ENCODE data around the gene GLI2.
A peak's percentile ranks its signal among the peaks of the same experiment; 100 is the strongest.

The GLI2 gene

DNA sequence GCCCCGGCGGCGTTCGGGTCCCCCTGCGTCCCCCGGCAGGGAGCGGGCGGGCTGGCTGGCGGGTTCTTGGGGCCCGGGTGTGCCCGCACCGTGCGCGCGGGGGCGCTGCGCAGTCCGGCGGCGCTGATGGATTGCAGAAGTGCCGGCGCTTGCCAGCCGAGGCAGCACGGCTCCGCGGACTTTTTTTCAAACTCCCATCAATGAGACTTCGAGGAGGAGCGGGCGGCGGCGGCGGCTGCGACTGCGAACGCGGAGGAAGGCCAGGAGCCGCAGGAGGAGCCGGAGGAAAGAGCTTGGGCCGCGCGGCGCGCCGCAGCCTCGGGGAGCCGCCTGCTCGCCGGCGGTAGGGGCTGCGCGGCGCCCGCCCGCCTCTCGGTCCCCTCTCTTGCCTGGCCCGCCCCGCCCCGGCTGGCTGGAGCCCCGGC is at the start of gene GLI2:
Gene GLI2 (plus strand): TSS at position 123 of the 425 bp plus-strand sequence. CDS start 61,453 bp downstream, outside the sequence.
- DNase-seq (ENCODE audit: low read depth), result peak; percentile 88

DNA sequence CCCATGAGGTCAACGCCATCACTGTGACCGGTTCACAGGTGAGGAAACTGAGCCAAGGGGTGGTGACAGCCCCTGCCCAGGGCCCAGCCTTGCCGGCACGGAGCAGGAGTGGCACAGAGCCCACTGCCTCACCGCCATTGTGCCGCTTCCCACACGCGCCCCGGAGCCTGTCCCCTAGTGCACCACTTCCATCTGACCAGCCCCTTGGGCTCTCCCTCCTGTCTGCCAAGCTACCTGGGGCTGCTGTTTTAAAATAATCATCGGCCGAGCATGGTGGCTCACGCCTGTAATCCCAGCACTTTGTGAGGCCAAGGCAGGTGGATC is 49.7 kb upstream of the GLI2 start:
- DNase-seq (ENCODE audit: low read depth), result no peak

DNA sequence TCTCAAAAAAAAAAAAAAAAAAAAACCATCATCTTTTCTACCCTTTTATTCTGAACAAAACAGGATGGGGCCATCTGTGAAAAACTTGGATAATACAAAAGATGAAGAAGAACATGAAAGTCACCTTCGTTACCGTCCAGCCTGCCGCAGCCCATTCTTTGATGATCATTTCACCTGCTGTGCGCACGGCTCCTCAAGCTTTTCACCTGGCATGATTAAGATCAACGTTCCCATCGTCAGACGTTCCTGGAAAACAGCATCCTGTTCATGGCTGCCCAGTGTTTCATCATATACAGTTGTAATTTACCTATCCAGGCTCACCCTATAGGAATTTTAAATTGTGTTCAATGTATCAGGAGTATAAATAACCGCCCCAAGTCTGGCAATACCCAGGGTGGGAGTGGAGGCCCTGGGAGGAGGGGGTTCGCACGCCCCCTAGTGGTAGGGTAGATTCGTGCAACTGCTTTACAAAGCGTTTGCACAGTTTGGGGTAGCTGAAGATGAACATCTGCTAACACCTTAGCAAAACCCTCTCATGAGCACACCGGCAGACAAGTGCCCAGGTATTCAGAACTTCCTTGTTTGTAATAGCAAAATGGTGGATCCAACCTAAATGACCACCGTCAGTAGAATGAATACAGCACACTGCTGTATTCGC is 49.0 kb upstream of the GLI2 start:
- DNase-seq (ENCODE audit: low read depth), result no peak

DNA sequence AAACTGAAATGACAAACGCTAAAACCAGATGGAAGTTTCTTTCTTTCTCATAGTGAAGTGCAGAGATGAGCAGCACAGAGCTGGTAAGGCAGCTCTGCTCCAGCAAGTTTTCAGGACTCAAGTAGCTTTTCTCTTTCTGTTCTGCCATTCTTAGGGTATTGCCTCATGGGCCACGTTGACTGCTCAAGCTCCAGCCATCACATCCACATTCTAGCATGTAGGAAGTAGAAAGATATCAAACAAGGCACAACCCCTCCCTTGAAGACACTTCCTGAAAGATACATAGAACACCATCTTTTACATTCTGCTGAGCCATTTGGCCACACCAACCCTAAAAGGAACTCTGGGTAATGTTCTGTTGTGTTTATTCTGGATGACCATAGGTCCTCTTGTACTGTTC is 48.5 kb upstream of the GLI2 start:
- no peak for DNase-seq (ENCODE audit: low read depth)

DNA sequence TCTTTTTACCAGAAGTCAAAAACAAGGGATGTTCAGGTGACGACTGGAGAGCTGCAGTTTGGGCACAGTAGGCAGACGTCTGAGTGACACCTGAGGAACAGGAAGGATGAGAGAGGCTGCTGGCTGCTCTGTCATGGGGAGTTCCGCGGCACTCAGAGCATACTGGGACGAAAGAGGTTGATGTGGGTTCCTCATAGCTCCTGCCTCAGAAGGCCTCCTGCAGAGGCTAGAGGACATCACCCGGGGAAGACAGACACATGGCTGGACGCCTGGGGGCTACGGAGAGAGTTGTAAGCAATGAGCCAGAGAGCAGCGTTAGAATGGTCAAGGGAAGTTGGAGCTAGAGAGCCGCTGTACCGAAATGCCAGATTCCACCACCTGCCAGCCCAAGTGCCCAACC is 45.1 kb upstream of the GLI2 start:
- no peak for DNase-seq (ENCODE audit: low read depth)

DNA sequence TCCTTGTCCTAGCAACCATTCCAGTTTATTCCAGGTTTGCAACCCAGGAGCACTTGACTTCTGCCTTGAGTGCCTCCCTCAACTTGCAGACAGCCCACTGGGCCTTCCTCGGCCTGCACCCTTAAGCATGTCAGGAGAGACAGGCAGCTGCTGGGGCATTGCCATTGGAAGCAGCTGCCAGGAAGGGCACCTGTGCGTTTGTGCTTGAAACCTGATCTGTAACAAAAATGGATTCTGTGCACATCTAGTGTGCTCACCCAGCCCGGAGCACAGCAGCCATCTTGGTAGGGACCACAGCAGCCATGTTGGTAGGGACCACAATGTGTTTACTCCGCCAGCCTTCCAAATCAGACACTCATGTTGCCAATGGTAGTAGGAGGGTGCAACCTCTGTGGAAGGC is 44.3 kb upstream of the GLI2 start:
- DNase-seq (ENCODE audit: low read depth), result no peak

DNA sequence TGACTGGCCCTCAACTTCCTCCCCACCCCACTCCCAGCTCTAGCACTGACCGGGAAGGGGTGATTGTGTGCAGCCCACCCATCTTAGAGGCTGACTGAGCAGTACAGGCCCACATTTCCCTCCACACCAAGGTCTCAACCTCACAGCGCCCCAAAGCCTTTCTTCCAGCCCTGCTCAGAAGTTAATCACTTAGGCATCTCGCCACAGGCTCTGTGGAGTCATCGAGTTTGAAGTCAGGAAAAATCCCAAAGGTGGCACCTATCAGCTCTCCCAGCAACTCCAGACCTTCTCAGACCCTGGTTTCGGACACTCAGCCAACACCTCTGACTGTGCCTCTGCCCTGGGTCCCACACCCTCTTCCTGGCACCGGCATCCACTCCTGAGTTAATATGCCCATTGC is 43.0 kb upstream of the GLI2 start:
- DNase-seq (ENCODE audit: low read depth), result no peak

DNA sequence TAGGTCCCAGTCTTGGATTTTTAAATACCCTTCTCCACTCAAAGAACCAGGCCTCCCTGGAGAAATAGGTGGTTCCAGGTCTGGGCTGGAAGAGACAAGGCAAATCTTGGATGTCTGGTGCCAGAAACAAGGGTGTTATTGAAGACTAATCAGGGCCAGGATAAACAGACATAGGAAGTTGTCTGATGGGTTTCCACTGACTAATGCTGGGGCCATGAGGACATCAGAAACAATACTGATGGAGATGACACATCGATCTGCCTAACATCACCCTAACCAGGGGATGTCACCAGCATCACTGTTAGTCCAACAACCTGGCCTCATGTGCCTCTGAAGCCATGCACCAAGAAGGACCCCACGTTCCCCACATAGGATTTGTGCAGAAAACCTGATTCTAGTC is 42.5 kb upstream of the GLI2 start:
- DNase-seq (ENCODE audit: low read depth), result no peak

DNA sequence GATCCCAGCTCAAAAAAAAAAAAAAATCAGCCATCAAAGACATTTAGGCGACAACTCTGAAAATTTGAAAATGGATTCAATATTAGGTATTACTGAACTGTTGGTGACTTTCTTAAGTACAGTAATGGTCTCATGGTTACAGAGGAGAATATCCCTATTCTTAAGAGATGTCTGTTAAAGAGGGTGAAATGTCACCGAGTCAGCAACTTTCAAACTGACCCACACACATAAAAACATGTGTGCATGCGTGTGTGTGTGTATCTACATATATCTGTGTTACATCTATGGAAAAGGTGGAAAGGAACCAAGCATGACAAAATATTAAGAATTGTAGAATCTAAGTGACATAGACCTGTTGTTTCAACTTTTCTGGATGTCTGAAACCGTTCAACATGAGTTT is 41.6 kb upstream of the GLI2 start:
- no peak for DNase-seq (ENCODE audit: low read depth)

DNA sequence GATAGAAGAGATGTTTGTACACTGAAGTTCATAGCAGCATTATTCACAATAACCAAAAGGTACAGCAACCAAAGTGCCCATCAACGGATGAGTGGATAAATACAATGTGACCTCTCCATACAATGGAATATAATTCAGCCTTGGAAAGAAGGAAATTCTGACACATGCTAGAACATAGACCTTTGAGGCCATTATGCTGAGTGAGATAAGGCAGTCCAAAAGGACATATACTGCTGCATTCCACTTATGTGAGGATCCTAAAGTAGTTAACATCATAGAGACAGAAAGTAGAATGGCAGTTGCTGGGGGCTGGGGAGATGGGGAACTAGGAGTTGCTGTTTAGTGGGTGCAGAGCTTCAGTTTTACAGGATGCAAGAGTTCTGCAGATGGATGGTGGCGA is 38.2 kb upstream of the GLI2 start:
- DNase-seq (ENCODE audit: low read depth), result no peak

DNA sequence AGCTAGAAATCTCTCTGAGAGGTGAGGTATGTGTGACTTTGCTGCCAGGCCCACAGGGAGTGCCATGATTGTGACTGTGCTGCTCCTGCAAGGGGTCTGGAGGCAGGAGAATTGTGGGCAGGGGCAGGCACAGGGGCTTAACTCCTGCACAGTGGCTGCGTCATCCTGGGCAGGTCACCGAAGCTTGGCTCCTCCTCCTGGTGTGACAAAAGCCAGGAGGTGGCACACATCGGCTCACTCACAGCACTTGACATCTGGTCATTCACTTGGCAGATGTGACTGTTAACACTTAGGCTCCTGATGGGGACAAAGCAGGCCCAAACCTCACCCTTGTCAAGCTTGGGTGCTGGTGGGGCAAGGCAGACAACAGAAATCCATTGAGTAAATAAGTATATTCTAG is 36.4 kb upstream of the GLI2 start:
- DNase-seq (ENCODE audit: low read depth), result no peak

DNA sequence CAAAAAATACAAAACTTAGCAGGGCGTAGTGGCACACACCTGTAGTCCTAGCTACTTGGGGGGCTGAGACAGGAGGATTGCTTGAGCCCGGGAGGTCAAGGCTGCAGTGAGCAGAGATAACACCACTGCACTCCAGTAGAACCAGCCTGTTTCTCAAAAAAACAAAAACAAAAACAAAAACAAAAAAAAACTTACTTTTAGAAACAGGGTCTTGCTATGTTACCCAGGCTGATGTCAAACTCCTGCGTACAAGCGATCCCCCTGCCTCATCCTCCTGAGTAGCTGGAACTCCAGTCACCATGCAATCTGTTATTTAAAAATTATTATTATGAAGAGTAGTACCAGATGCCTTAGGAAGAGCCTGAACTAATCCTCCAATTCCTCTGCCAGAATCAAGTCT is 35.0 kb upstream of the GLI2 start:
- DNase-seq (ENCODE audit: low read depth), result no peak

DNA sequence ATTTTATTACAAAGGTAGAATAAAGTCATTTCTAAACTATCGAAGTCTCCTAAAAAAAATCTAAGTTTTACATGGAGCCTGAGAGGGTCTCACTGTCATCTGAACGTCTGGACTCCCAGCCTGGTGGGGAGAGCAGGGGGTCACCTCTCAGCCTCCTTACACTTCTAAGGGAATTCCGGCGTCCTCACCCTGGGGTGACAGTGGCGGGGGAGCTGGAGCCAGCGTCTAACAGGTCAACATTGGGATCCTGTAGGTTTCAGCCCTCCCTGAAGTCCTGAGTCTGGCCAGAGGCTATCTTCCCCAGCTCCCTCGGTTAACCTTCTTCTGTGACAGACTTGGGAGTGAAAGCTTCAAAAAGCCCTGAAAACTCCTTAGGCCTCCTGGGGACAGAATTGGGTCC is 34.6 kb upstream of the GLI2 start:
- no peak for DNase-seq (ENCODE audit: low read depth)

DNA sequence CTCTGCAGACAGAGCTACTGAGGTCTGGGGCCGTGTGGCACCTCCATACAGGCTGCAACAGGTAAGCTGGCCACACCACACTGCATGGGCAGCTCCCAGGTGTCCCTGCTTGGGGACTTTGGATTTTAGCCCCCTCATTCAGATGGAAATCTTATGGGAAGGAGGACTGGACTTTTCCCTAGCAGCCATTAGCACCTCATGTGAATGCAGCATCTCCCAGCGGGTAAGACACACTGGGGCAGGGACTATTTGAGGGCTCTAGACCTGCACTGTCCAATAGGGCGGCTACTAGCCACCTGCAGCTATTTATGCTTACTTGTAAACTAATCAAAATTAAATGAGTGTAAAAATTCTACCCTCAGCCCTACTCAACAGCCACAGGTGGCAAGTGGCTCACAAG is 34.2 kb upstream of the GLI2 start:
- DNase-seq (ENCODE audit: low read depth), result no peak

DNA sequence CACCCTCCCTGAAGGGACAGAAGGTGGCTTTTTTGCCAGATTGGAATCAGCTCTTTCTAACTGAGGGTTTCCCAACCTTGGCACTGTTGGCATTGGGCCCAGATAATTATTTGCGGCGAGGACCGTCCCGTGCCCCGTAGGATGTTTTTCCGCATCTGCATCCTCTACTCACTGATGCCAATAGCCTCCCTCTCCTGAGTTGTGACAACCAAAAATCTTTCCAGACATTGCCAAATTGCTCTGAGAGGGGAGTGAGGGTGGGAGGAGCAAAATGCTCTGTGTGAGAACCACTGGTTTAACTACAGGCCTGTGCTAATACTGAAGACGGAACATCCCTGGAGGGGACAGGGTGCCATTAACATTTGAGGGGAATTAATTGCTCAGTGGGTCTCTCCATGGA is 33.6 kb upstream of the GLI2 start:
- DNase-seq (ENCODE audit: low read depth), result no peak

DNA sequence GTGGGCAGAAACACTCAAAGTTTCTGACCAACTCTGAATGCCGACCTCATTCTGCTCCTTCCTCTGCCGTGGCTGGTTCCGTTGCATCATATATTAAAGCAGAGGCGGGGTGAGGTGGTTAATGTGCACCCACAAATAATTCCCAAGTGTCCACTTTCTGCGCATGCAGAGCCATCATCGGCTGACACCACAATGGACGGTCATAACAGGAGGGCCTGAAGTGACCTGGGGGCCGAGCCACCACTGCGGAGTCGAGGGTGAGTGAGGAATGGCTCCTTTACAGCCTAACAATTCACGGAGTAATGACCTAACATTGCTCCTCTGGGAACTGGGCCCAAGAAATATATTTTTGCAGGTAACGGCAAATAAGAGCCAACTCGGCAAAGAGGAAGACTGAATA is 32.9 kb upstream of the GLI2 start:
- no peak for DNase-seq (ENCODE audit: low read depth)

DNA sequence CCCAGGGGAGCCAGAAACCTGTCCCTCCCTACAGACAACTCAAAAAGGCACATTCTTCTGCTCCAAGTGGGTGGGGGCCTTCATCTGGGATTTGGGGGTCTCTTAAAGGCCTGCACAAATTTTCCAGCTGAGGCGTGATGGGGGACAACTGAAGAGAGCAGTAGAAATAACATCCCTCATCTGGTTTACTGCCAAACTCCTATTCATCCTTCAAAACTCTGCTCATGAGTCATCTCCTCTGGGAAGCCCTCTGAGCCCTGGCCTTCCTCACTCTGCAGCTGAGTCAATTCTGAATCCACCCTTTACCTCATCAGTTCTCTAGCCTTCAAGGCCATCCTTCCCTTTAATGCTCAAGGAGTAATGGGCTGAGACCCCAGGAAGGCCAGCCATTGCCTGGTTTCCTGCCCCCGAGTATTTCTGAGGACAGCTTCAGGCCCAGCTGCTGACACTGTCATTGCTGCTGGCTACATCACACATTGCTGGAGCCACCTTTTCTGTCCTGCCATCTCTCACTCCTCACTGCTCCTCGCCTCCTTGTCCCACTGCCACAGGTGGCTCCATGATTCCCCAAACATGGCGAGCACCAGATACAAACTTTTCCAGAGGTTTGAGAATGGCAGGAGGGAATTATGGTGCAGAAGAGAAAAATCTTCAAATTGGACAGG is 32.2 kb upstream of the GLI2 start:
- peak; percentile 66 for DNase-seq (ENCODE audit: low read depth)

DNA sequence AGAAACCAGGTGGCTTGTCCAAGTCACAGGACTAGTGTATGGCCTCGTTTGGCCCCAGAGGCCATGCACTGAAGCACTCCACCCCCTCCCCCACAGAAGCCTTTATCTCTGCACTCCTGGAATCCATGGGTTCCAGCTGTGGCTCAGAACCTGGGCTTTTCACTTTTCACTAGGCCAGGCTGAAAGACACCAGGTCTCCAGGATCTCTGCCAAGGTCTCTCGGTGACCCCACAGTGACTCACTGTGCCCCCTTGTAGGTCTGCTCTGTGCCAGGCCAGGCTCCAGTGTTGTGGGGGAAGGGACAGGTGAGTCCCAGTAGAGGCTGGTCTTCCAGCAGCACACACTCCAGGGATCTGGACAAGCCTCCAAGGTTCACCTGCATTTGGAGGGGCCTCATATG is 31.0 kb upstream of the GLI2 start:
- no peak for DNase-seq (ENCODE audit: low read depth)

DNA sequence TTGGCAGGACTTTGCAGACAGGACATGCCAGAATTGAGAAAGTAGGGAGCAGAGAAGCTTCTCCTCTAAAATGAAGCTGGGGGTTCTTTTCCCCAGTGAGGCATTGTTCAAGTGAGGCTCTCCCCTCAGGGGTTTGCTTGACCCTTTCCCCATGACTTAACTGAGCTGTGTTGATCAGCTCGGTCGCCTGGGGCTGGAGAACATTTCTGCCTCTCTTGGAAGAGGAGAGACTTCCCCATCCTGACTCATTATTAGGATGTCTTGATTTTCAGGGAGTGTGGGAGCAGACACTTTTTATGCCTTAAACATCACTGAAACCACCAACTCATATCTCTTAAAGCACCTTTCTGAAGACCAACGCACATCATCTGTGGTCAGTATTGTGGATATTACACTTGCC is 27.9 kb upstream of the GLI2 start:
- DNase-seq (ENCODE audit: low read depth), result no peak

DNA sequence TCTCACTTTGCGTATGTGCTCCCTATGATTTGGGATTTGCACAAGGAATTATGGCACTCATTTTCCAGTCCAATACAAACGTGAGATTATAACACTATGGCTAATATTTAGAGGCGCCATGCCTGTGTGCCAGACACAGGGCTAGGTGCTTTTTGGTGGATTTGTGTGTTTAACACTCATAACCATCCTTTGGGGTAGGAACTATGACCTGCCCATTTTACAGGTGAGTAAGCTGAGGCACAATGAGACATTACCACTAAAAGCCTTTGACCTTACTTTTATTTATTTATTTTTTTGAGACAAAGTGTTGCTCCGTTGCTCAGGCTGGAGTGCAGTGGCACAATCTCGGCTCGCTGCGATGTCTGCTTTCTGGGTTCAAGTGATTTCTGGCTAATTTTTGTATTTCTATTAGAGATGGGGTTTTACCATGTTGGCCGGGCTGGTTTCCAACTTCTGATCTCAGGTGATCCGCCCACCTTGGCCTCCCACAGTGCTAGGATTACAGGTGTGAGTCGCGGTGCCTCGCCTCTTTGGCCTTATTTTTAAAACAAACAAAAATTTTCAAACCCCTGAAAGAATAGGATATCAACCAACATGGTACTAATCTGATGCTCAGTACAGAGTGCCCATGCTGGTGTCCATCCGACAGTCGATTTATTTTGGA is 26.6 kb upstream of the GLI2 start:
- no peak for DNase-seq (ENCODE audit: low read depth)

DNA sequence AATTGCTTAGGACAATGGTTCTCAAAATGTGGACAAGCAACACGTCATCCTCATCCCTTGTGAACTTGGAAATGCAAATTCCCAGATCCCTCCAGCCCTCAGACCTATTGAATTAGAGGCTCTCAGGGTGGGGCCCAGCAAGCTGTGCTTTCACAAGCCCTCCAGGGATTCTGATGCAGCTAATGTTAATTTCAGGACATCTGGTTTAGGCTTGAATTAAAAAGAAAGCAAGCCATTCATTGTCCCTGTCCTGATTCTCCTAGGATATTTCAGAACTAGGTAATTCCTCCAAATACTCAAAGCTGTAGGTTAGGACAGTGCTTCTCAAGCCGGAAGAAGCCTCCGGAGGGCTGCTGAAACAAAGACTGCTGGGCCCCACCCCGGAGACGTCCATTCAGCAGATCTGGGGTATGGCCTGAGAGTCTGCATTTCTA is 26.0 kb upstream of the GLI2 start:
- DNase-seq (ENCODE audit: low read depth), result no peak

DNA sequence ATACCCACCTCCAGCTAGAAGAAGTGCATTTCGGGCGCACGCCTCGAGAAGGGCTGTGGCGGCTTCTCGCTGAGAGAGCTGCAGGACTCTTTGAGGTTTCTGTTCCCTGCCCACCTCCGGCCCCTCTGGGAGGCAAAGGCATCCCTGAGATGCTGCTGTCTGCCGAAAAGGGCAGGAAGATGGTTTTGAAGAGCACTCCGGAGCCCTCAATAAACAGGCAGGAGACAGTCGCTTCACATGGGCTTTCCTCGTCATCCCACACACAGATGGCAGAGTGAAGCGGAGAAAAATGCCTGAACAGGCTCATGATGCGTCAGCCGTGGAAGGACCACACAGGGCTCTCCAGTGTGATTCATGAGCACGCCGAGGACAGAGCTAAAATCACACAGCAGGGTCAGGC is 25.4 kb upstream of the GLI2 start:
- DNase-seq (ENCODE audit: low read depth), result peak; percentile 57

DNA sequence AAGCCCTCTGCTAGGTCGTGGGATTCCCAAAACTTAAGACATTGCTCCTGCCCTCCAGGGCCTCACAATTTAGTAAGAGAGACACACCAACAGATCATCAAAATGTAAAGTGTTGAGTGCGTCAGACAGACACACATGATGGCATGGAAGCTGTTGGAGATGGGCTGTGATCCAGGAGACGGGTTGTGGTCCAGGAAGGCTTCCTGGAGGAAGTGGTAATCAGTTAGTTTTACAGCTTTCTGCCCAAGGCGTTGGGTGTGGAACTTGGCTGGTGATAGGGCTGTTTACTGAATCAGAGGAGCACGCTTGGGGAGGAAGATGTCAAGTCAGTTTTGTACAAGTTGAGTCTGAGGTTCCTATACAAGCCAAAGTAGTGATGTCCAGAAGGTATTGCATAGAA is 24.0 kb upstream of the GLI2 start:
- DNase-seq (ENCODE audit: low read depth), result no peak

DNA sequence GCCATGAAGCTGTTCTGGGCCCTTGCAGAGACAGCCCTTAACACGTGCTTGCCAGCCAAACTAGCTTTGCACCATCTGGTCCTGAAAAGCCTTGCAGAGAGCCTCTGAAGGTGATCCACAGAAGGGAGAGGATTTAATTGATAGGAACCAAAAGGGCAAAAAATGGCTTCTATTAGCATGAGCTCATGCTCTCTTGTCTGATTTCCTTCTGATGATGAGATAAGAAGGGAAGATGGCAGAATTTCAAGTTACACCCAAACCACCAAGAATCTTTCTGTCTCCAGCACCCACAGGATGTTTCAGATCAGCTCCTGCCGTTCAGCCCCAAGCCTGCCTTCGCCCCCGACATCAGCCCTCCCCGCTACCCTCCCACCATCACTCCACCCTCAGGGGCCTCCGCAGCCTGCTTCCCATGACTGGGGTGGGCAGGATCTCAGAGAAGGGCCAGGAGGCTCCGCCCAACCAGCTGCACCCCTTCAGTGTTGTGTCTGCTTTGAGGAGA is 23.4 kb upstream of the GLI2 start:
- DNase-seq (ENCODE audit: low read depth), result peak; percentile 43
